CD14-positive monocyte (primary cell): ENCODE results near the gene GPR3. TPM values are rescaled to one million over a fixed set of nuclear protein-coding genes. Genes with fewer than 3 reads are reported as not detected.

ENCODE experiments used
- DNase-seq, 3 donors: peaks; one replicate each; pipeline ENCODE4 v3.0.0-alpha.2; 2011 to 2022
- H2AFZ ChIP-seq: 2 replicates; pipeline ENCODE4 v1.6.0; 2012; ENCODE audit warnings: mild to moderate bottlenecking, low read depth, low read length, inconsistent platforms; ENCODE audit not compliant: insufficient read depth, poor library complexity, severe bottlenecking
- H3K27ac ChIP-seq, 2 donors: 1 replicate in 1 of 2; 2 replicates in 1 of 2; pipeline ENCODE4 v1.5.1; 2012 to 2013; ENCODE audit warnings: low read length in 2 of 2, control low read depth in 1 of 2, inconsistent platforms in 1 of 2, low read depth in 1 of 2, mild to moderate bottlenecking in 1 of 2
- H3K27me3 ChIP-seq, 2 donors: one replicate each; pipeline versions ENCODE4 v1.6.0 to v1.6.1; 2011 to 2013; ENCODE audit warnings: low read length in 2 of 2; ENCODE audit not compliant: control insufficient read depth in 2 of 2, insufficient read depth in 2 of 2
- H3K36me3 ChIP-seq, 2 donors: replicated peaks in 1 of 2; 1 replicate in 1 of 2; 2 replicates in 1 of 2; pipeline versions ENCODE4 v1.5.1 to v1.6.1; 2012 to 2013; ENCODE audit warnings: low read length in 2 of 2, control low read depth in 1 of 2, inconsistent platforms in 1 of 2, mild to moderate bottlenecking in 1 of 2; ENCODE audit not compliant: insufficient read depth in 2 of 2, control insufficient read depth in 1 of 2
- H3K4me1 ChIP-seq, 2 donors: 1 replicate in 1 of 2; 2 replicates in 1 of 2; pipeline versions ENCODE4 v1.5.1 to v1.6.1; 2012 to 2013; ENCODE audit warnings: low read length in 2 of 2, control low read depth in 1 of 2, inconsistent platforms in 1 of 2, mild to moderate bottlenecking in 1 of 2, moderate library complexity in 1 of 2; ENCODE audit not compliant: insufficient read depth in 2 of 2, control insufficient read depth in 1 of 2
- H3K4me2 ChIP-seq: replicated peaks from 2 replicates; pipeline ENCODE3; 2012; ENCODE audit warnings: low read length, moderate library complexity, mild to moderate bottlenecking; ENCODE audit not compliant: poor library complexity, severe bottlenecking; ENCODE audit errors: extremely low read depth
- H3K4me3 ChIP-seq, 3 experiments: fragments of 200-600 bp in 1 of 3; sonication (generic) in 1 of 3; replicated peaks in 1 of 3; 1 replicate in 2 of 3; 2 replicates in 1 of 3; pipeline ENCODE4 v1.5.1; 2011 to 2013; ENCODE audit warnings: low read length in 3 of 3, mild to moderate bottlenecking in 3 of 3, control low read depth in 2 of 3, low read depth in 2 of 3, inconsistent platforms in 1 of 3, moderate library complexity in 1 of 3
- H3K79me2 ChIP-seq: 2 replicates; pipeline ENCODE4 v1.6.0; 2012; ENCODE audit warnings: mild to moderate bottlenecking, control low read depth, inconsistent platforms, low read length, moderate library complexity; ENCODE audit not compliant: insufficient read depth
- H3K9ac ChIP-seq: 2 replicates; pipeline ENCODE4 v1.6.0; 2017; ENCODE audit warnings: low read length, mild to moderate bottlenecking; ENCODE audit not compliant: insufficient read depth, poor library complexity, severe bottlenecking
- H3K9me3 ChIP-seq, 2 donors: replicated peaks in 1 of 2; 1 replicate in 1 of 2; 2 replicates in 1 of 2; pipeline versions ENCODE4 v1.5.1 to v1.6.1; 2012 to 2013; ENCODE audit warnings: low read length in 2 of 2, control low read depth in 1 of 2; ENCODE audit not compliant: control insufficient read depth in 1 of 2, insufficient read depth in 1 of 2
- H4K20me1 ChIP-seq: 2 replicates; pipeline ENCODE4 v1.6.0; 2012; ENCODE audit warnings: mild to moderate bottlenecking, low read length, control low read depth, moderate library complexity; ENCODE audit not compliant: insufficient read depth
- H3K27ac Mint-ChIP-seq, 7 donors: one replicate each; pipeline ENCODE4 v1.8.0; 2020; ENCODE audit warnings: mild to moderate bottlenecking in 7 of 7, mixed read lengths in 7 of 7, moderate library complexity in 6 of 7, inconsistent platforms in 2 of 7
- H3K27me3 Mint-ChIP-seq, 3 donors: one replicate each; pipeline ENCODE4 v1.8.0; 2021 to 2022; ENCODE audit warnings: low read depth in 3 of 3, mild to moderate bottlenecking in 3 of 3, mixed read lengths in 3 of 3, moderate library complexity in 3 of 3, inconsistent platforms in 1 of 3
- H3K36me3 Mint-ChIP-seq, 2 donors: one replicate each; pipeline ENCODE4 v1.8.0; 2020; ENCODE audit warnings: mixed read lengths in 2 of 2, inconsistent platforms in 1 of 2, mild to moderate bottlenecking in 1 of 2
- H3K4me1 Mint-ChIP-seq: one replicate; pipeline ENCODE4 v1.8.0; 2020; ENCODE audit warnings: mild to moderate bottlenecking, mixed read lengths
- H3K4me3 Mint-ChIP-seq, 2 donors: one replicate each; pipeline ENCODE4 v1.8.0; 2020; ENCODE audit warnings: mild to moderate bottlenecking in 2 of 2, mixed read lengths in 2 of 2, moderate library complexity in 1 of 2
- H3K9me3 Mint-ChIP-seq, 7 donors: one replicate each; pipeline ENCODE4 v1.8.0; 2020 to 2022; ENCODE audit warnings: mixed read lengths in 7 of 7, mild to moderate bottlenecking in 6 of 7, moderate library complexity in 6 of 7, inconsistent platforms in 2 of 7
- WGBS: methylation state at CpG from one replicate; pipeline ENCODE4 v1.1.5; 2013; ENCODE audit warnings: missing lambda C conversion rate; ENCODE audit not compliant: insufficient coverage; 5-methylcytosine and 5-hydroxymethylcytosine counted together
- intact Hi-C, 2 donors: fragments of 100-400 bp; cut with micrococcal nuclease; formaldehyde crosslinking; loops; one replicate each; pipeline versions ENCODE4 v1.15.0 to v1.15.1; 2023
- polyA plus RNA-seq, 3 donors: library from polyadenylated mRNA; depleted of rRNA in 1 of 3; unstranded in 2 of 3; stranded (reverse) in 1 of 3; fragments of 300-500 nt in 2 of 3; fragments of >200 nt in 1 of 3; fragmentation: Illumina TruSeq in 2 of 3; gene quantifications; 1 replicate in 2 of 3; 2 replicates in 1 of 3; pipeline ENCODE4 v1.2.3, GENCODE V29; 2012 to 2021
- TF ChIP-seq, protein P1 (sequence below): fragments of 200-600 bp; IDR thresholded peaks from one replicate; pipeline ENCODE4 v1.8.0; 2022; ENCODE audit warnings: antibody characterized with exemption, mild to moderate bottlenecking

The GPR3 gene
- polyA plus RNA-seq, 3 donors: 0.26 to 2.7 TPM; not detected in 1

DNA sequence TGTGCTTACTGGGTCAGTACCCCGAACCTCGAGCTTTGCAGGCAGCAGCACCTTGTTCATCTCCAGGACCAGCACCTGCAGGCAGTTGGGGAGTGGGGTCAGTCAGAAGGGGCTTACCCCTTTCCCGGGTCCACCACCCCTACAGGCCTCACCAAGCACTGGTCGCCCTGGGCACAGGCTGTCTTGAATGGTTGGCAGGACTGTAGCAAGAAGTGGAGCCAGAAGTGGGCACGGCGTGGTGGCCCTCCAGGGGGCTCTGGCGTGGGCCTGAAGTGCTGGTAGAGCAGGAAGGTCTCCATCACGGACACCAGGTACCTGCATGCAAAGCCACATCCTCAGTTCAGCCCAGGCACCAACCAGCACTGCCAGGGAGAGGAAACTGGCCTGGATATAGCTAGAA lies 30.9 kb upstream of the GPR3 start:
- Histone ChIP-seq H3K9me3 (no peaks in the 10 kb centered on the region), H3K4me1 (peaks cover 35 to 51% of the 10 kb centered on the region in 2 donors), H3K4me2 (no peak overlapping the region), H3K27ac (no peak overlapping the region), H3K79me2 (no peaks in the 10 kb centered on the region), H3K27me3 (peaks cover 0 to 20% of the 10 kb centered on the region in 2 donors), H3K36me3 (peaks cover 0 to 22% of the 10 kb centered on the region in 2 donors), H4K20me1 (peaks cover 20% of the 10 kb centered on the region), H3K9ac (no peak overlapping the region), H2AFZ (no peak overlapping the region), H3K4me3 (no peak overlapping the region)
- peaks cover 45% of the 10 kb centered on the region for H3K4me1 Mint-ChIP-seq
- 90% methylated on average over 4 of the region's 8 CpGs for WGBS
- H3K36me3 Mint-ChIP-seq: peaks cover 22 to 65% of the 10 kb centered on the region in 2 donors
- TF ChIP-seq, protein P1, sequence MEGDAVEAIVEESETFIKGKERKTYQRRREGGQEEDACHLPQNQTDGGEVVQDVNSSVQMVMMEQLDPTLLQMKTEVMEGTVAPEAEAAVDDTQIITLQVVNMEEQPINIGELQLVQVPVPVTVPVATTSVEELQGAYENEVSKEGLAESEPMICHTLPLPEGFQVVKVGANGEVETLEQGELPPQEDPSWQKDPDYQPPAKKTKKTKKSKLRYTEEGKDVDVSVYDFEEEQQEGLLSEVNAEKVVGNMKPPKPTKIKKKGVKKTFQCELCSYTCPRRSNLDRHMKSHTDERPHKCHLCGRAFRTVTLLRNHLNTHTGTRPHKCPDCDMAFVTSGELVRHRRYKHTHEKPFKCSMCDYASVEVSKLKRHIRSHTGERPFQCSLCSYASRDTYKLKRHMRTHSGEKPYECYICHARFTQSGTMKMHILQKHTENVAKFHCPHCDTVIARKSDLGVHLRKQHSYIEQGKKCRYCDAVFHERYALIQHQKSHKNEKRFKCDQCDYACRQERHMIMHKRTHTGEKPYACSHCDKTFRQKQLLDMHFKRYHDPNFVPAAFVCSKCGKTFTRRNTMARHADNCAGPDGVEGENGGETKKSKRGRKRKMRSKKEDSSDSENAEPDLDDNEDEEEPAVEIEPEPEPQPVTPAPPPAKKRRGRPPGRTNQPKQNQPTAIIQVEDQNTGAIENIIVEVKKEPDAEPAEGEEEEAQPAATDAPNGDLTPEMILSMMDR: no peak
- H3K4me3 Mint-ChIP-seq: no peak overlapping the region
- H3K27ac Mint-ChIP-seq: no peak overlapping the region
- intact Hi-C loops: no loop called here
- H3K9me3 Mint-ChIP-seq: peaks cover 0 to 2% (median 0%) of the 10 kb centered on the region in 7 donors
- DNase-seq: no peak
- H3K27me3 Mint-ChIP-seq: peaks cover 16 to 35% (median 32%) of the 10 kb centered on the region in 3 donors

DNA sequence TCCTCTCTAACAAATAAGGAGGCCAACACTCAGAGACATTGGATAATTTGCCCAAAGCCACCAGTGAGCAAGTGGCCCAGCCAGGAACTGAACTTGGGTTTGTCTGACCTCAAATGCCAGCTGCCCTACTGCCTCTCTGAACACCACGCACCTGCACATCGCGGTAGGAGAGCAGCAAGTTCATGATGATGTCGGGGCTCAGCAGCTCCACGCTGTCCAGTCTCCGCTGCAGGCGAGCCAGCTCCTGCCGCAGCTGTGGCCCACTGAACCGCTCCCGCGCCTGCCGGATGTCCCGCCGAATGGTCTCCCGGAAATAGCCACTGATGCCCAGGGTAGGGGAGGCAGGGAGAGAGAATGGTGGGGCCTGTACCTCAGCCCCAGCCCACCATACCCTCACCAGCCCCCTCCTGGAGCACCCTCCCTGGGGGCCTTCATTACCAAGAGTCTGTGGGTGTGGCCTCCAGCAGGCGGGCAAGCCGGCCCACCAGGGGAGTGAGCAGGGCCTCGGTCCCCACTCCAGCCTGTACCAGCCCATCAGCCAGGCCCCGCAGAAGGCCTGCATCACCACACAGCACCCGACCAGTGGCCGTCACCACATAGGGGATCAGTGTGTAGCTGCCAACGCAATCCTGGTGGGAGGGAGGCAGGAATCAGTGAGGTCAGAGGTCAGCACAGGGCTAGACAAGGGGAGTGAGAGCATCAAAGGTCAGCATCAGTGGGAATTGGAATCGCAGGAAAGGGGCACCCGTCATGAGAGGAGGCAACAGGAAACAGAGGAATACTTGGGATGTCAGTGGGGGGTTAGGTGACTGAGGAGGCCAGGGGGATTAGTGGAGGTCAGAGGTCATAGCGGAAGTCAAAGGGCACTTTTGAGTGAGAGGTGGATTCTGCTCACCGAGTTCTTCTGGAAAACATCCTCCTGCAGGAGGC lies 28.4 kb upstream of the GPR3 start:
- 93% methylated on average over 14 of the region's 26 CpGs for WGBS

More for the DNA sequence above, 28.4 kb upstream of the GPR3 start:
- no peak overlapping the region for H3K4me2 ChIP-seq
- TF ChIP-seq, protein P1: no peak
- H3K79me2 ChIP-seq: no peaks in the 10 kb centered on the region
- H4K20me1 ChIP-seq: peaks cover 15% of the 10 kb centered on the region
- peaks cover 48 to 62% of the 10 kb centered on the region in 2 donors for H3K4me1 ChIP-seq
- intact Hi-C loops: no loop called here
- peaks cover 57% of the 10 kb centered on the region for H3K4me1 Mint-ChIP-seq
- H3K9me3 ChIP-seq: no peaks in the 10 kb centered on the region
- peaks cover 15 to 29% (median 27%) of the 10 kb centered on the region in 3 donors for H3K27me3 Mint-ChIP-seq
- no peak overlapping the region for H3K4me3 ChIP-seq
- H3K36me3 Mint-ChIP-seq: peaks cover 18 to 44% of the 10 kb centered on the region in 2 donors
- DNase-seq: no peak
- peaks cover 0 to 2% (median 0%) of the 10 kb centered on the region in 7 donors for H3K9me3 Mint-ChIP-seq
- no peak overlapping the region for H2AFZ ChIP-seq
- peaks cover 0 to 22% of the 10 kb centered on the region in 2 donors for H3K36me3 ChIP-seq
- H3K27me3 ChIP-seq: peaks cover 0 to 18% of the 10 kb centered on the region in 2 donors
- H3K27ac ChIP-seq: no peak overlapping the region
- H3K9ac ChIP-seq: no peak overlapping the region
- H3K27ac Mint-ChIP-seq: peak overlapping the region in 2 of 7 donors; percentile 72 to 73
- H3K4me3 Mint-ChIP-seq: no peak overlapping the region
